ENCODE data around the gene TMX4.
A peak's percentile ranks its signal among the peaks of the same experiment; 100 is the strongest.
"Not testable (repeated sequence)": the region's sequence is repeated elsewhere in the genome, so short reads cannot be mapped to it uniquely, and the experiment has no call there.

The TMX4 gene

DNA sequence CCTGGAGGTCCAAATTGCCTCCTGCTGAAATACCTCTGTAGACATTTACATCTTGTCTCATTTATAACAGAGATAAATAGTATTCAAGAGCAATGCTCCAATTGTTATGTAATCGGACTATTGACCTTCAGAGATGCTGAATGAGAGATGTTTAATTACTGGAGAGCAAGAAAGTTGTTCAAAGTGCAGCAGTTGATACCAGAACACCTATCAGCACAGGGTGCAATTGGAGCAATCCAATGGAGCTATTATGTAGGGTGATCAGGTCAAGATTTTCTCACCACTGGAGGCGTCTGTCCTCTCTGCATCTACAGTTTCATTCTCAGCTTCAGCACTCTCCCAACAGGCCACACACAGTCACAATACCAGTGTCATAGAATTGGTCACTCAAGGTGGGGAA is 19.5 kb upstream of the TMX4 start:
- no peaks in the 10 kb centered on the region for H3K9me3 ChIP-seq
- H3K36me3 ChIP-seq (replicated peaks): no peaks in the 10 kb centered on the region
- in situ Hi-C loops (cut with MboI; ENCODE audit: low sequenced_read_pairs): loop anchor here (25.0 kb wide), 1 partner anchor 348 kb away; no protein-coding TSS in a partner anchor
- no peak overlapping the region for H3K4me3 ChIP-seq
- DNase-seq (ENCODE audit: low spot score in 2 of 2): no peak
- H3K4me1 ChIP-seq: peaks cover 12% of the 10 kb centered on the region
- H3K27me3 ChIP-seq (ENCODE audit: low read depth): peaks cover 2% of the 10 kb centered on the region; the same call in 1 of the 2 replicates

DNA sequence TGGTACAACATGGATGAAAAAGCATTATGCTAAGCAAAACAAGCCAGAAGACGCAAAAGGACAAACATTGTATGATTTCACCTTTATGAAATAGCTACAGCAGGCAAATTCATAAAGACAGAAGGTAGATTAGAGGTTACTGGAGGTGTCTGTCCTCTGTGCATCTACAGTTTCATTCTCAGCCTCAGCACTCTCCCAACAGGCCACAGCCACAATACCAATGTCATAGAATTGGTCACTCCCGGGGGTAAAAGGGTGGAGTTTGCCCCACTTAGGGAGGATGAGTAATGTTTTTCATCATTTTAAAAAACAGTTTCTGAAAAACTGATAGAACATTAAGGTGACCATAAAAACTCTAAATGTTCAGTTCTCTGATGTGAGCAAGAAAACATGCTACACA is 17.2 kb upstream of the TMX4 start:
- peaks cover 18% of the 10 kb centered on the region for H3K4me1 ChIP-seq
- in situ Hi-C loops (cut with MboI; ENCODE audit: low sequenced_read_pairs): loop anchor here (25.0 kb wide), 1 partner anchor 351 kb away; no protein-coding TSS in a partner anchor
- no peaks in the 10 kb centered on the region for H3K36me3 ChIP-seq (replicated peaks)
- H3K27me3 ChIP-seq (ENCODE audit: low read depth): no peaks in the 10 kb centered on the region
- no peaks in the 10 kb centered on the region for H3K9me3 ChIP-seq
- no peak overlapping the region for H3K4me3 ChIP-seq
- DNase-seq (ENCODE audit: low spot score in 2 of 2): no peak

DNA sequence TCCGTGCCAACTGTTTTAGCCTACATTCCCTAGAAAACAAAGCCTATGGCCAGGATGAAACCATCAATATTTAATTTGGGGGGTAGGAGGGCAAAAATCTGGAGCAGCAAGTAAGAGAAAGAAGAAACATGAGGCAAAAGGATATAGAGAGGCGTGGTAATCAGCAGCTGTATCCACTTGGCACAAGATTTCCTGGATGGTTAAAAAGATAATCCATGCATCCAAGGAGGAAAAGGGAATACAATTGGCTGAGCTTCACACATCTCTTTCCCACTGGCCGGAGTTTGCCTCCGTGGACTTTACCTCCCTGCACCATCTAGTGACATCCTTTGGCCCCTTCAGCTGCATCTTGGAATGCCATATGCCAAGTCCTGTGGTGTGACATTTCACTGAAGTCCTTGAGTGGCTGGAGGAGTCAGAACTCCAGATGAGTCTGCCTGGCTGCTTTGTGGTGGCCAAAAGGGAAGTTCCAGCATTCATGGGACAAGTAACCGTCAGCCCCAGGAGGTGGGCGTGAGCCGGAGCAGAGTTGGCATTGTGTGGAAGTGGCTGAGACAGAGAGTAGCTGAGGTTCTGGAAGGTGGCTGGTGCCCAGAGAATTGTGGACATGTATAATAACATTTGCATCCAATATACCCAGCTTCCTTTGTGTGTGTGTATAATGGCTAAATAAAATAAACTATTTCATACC is 13.7 kb upstream of the TMX4 start:
- Histone ChIP-seq H3K9me3 (no peaks in the 10 kb centered on the region), H3K4me1 (peaks cover 10% of the 10 kb centered on the region), H3K27me3 (ENCODE audit: low read depth) (no peaks in the 10 kb centered on the region), H3K36me3 (replicated peaks) (no peaks in the 10 kb centered on the region), H3K4me3 (no peak overlapping the region)
- in situ Hi-C loops (cut with MboI; ENCODE audit: low sequenced_read_pairs): loop anchor here (25.0 kb wide), 1 partner anchor 354 kb away; no protein-coding TSS in a partner anchor
- no peak for DNase-seq (ENCODE audit: low spot score in 2 of 2)

DNA sequence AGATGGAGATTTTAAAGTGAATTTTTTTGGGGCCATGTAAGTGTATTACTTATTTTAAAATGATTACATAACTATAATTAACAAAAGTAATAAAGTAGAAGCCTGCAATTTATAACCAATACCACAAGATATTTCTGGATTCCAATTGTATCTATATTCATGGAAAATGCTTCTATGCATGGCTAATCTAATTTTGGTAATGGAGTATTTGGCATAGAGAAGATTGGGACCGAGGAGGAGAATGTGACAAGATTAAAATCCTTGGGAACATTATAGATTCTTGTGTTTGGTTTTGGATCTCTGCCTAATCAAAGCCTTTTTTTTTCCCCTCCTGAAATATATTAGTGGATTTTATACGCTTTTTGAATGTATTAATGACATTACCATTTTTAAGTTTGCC is 12.9 kb upstream of the TMX4 start:
- in situ Hi-C loops (cut with MboI; ENCODE audit: low sequenced_read_pairs): loop anchor here (25.0 kb wide), 1 partner anchor 355 kb away; no protein-coding TSS in a partner anchor
- peaks cover 6% of the 10 kb centered on the region for H3K4me1 ChIP-seq
- no peak for DNase-seq (ENCODE audit: low spot score in 2 of 2)

DNA sequence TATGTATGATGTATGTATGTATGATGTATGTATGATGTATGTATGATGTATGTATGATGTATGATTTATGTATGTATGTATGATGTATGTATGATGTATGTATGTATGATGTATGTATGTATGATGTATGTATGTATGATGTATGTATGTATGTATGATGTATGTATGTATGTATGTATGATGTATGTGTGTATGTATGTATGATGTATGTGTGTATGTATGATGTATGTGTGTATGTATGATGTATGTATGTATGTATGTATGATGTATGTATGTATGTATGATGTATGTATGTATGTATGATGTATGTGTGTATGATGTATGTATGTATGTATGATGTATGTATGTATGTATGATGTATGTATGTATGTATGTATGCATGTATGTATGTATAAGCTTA is 12.0 kb upstream of the TMX4 start:
- H3K27me3 ChIP-seq (ENCODE audit: low read depth): not testable (repeated sequence)
- in situ Hi-C loops (cut with MboI; ENCODE audit: low sequenced_read_pairs): loop anchor here (25.0 kb wide), 1 partner anchor 356 kb away; no protein-coding TSS in a partner anchor

More for the DNA sequence above, 12.9 kb upstream of the TMX4 start:
- H3K36me3 ChIP-seq (replicated peaks): no peaks in the 10 kb centered on the region
- H3K9me3 ChIP-seq: no peaks in the 10 kb centered on the region
- no peaks in the 10 kb centered on the region for H3K27me3 ChIP-seq (ENCODE audit: low read depth)
- no peak overlapping the region for H3K4me3 ChIP-seq

DNA sequence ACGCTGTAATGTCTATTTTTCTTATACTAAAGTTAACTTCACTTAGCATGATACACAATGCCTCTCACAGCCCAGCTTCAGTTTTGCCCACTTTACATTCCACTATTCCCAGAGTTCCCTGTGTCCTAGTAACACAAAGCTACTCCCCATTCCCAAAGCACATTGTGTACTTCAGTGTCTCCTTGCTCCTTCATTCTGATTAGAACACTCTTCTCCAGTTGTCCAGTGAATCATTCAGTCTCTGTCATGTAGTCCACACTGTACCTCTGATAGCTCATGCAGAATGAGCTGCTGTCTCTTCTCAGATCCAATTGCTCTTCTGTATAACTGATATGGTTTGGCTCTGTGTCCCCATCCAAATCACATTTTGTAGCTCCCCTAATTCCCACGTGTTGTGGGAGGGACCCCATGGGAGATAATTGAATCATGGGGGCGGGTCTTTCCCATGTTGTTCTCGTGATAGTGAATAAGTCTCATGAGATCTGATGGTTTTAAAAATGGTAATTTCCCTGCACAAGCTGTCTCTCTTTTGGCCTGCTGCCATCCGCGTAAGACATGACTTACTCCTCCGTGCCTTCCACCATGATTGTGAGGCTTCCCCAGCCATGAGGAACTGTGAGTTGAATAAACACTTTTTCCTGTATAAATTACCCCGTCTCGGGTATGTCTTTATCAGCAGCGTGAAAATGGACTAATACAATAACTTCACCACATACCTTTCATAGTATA is 2.1 kb upstream of the TMX4 start:
- Histone ChIP-seq H3K27me3 (ENCODE audit: low read depth) (no peaks in the 10 kb centered on the region), H3K4me3 (no peak overlapping the region), H3K4me1 (peaks cover 15% of the 10 kb centered on the region), H3K9me3 (no peaks in the 10 kb centered on the region), H3K36me3 (replicated peaks) (no peaks in the 10 kb centered on the region)
- in situ Hi-C loops (cut with MboI; ENCODE audit: low sequenced_read_pairs): no loop called here
- DNase-seq (ENCODE audit: low spot score in 2 of 2): no peak

More for the DNA sequence above, 12.0 kb upstream of the TMX4 start:
- H3K9me3 ChIP-seq; H3K4me3 ChIP-seq; H3K36me3 ChIP-seq (replicated peaks); H3K4me1 ChIP-seq; DNase-seq (ENCODE audit: low spot score in 2 of 2): not testable (repeated sequence)

DNA sequence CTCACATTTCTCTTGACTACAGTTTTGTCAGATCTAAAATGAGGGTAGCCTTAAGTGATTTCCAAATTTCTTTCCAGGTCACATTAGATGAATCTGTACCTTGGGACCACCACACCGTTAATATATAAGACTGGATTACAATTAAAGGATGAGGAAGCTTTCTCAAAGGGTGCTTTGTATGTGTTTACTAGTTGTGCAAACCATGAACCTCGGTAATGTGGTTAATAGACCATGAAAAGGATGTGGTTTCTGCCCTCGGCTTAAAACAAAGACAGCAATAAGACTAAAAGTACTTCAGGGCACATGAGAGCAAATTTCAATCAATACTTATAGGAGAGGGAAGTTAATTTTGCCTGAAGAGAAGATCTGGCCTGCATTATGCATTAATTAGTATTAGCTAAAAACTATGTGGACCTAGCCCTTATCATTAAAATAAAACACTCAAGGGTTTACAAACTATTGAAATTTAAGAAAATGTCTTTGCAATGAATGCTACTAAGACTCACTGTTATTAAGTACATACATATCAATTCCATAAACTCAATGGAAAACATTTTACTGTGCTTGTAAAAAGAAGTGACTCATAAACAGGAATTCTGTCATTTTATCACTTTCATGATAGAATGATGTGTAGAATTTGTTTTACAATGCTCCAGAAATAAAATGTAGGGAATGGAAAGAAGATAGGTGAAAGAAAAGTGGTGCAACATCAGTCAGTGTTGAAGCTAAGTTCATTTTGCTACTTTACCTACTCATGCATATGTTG is 936 bp upstream of the TMX4 start:
- in situ Hi-C loops (cut with MboI; ENCODE audit: low sequenced_read_pairs): no loop called here
- peaks cover 15% of the 10 kb centered on the region for H3K4me1 ChIP-seq
- H3K4me3 ChIP-seq: no peak overlapping the region
- no peaks in the 10 kb centered on the region for H3K27me3 ChIP-seq (ENCODE audit: low read depth)
- H3K36me3 ChIP-seq (replicated peaks): no peaks in the 10 kb centered on the region
- no peaks in the 10 kb centered on the region for H3K9me3 ChIP-seq
- DNase-seq (ENCODE audit: low spot score in 2 of 2): no peak

DNA sequence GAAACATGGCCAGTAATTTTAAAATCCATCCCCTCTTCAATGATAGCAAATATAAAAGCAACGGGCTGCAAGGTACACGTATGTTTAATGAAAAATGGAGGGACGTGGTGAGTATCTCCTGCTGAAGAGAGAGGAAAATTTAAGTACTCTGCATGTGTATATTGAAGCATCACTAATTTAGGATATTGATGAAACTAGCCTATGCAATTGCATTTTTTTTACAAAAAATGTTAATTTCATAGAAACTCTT is 362 bp upstream of the TMX4 start:
- no peaks in the 10 kb centered on the region for H3K9me3 ChIP-seq
- H3K4me3 ChIP-seq: peak overlapping the region; percentile 63
- in situ Hi-C loops (cut with MboI; ENCODE audit: low sequenced_read_pairs): no loop called here
- DNase-seq (ENCODE audit: low spot score in 2 of 2): no peak
- no peaks in the 10 kb centered on the region for H3K36me3 ChIP-seq (replicated peaks)
- no peaks in the 10 kb centered on the region for H3K27me3 ChIP-seq (ENCODE audit: low read depth)
- H3K4me1 ChIP-seq: peaks cover 15% of the 10 kb centered on the region

DNA sequence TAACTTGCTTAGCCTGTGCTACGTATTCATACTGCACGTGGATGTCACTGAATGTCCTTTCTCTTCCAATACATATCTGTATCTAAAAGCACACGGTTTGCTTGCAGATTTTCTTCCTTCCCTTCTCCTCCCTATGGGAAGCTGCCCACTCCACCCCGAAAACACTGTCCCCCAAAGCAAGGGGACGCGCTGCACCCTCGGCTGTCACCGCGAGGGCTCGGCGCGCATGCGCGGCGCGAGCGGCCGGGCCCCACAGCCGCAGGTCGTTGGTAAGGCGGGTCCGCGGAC is 659 bp downstream of the TMX4 start:
- Histone ChIP-seq H3K4me1 (peaks cover 15% of the 10 kb centered on the region), H3K9me3 (no peaks in the 10 kb centered on the region), H3K27me3 (ENCODE audit: low read depth) (no peaks in the 10 kb centered on the region), H3K36me3 (replicated peaks) (no peaks in the 10 kb centered on the region), H3K4me3 (peak overlapping the region; percentile 63)
- in situ Hi-C loops (cut with MboI; ENCODE audit: low sequenced_read_pairs): no loop called here
- DNase-seq (ENCODE audit: low spot score in 2 of 2): peak; percentile 57 to 73

DNA sequence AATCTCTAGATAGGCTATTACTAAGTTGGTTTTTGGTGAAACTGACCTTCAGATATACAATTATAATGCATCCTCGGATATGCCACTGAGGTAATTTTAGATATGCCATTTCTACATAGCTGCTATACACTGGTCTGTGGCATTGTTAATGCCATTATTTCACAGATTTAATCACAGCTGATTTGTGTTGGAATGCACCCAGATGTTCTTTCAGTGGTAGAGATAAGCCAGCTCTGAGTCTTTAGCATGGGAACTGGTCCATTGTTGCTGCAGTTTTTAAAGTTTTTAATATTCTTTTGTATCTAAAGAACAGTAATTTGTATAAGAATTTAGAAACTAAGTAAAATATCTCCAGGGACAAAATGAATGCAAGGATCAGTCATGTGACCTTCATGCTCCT is 6.8 kb downstream of the TMX4 start:
- in situ Hi-C loops (cut with MboI; ENCODE audit: low sequenced_read_pairs): no loop called here
- DNase-seq (ENCODE audit: low spot score in 2 of 2): peak; percentile 46 to 87

DNA sequence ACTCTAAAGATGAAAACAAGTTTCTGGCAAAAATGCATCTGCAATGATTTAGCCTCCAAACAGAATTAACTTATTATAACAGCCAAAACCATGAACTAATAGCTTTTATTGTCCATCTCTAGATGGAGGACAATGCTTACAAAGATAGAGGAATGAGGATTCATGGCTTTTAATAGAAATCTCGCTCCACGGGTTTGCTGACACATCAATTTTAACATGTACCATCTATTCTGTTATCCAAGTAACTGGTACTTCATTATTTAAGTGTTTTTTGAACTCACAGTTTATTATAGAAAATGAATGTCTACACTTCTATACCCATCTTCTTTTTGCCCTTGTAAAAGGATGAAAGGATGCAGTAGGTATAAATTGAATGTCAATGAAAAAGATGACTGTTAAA is 10.8 kb downstream of the TMX4 start:
- Histone ChIP-seq H3K27me3 (ENCODE audit: low read depth) (no peaks in the 10 kb centered on the region), H3K4me3 (no peak overlapping the region), H3K4me1 (peaks cover 27% of the 10 kb centered on the region), H3K36me3 (replicated peaks) (no peaks in the 10 kb centered on the region), H3K9me3 (no peaks in the 10 kb centered on the region)
- in situ Hi-C loops (cut with MboI; ENCODE audit: low sequenced_read_pairs): no loop called here
- DNase-seq (ENCODE audit: low spot score in 2 of 2): no peak

More for the DNA sequence above, 6.8 kb downstream of the TMX4 start:
- no peaks in the 10 kb centered on the region for H3K9me3 ChIP-seq
- peaks cover 34% of the 10 kb centered on the region for H3K4me1 ChIP-seq
- H3K4me3 ChIP-seq: no peak overlapping the region
- H3K27me3 ChIP-seq (ENCODE audit: low read depth): no peaks in the 10 kb centered on the region
- H3K36me3 ChIP-seq (replicated peaks): no peaks in the 10 kb centered on the region

DNA sequence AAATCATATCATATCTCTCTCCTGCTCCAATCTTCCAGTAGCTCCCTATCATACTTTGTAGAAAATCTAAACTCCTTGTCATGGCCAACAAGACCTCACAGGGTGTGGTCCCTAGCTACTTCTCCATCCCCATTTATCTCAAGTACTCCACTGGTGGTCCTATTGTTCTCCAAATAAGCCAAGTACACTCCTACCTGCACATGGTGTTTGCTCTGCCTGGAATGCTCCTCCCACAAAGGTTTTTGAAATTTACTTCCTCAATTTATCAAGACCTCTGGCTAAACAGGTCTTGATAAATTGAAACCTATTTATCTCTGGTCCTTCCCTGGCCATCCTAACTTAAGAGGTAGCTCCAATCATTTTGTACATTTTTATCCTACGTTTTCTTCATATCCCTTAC is 12.1 kb downstream of the TMX4 start:
- H3K4me3 ChIP-seq: no peak overlapping the region
- no peak for DNase-seq (ENCODE audit: low spot score in 2 of 2)
- no peaks in the 10 kb centered on the region for H3K9me3 ChIP-seq
- no peaks in the 10 kb centered on the region for H3K27me3 ChIP-seq (ENCODE audit: low read depth)
- H3K36me3 ChIP-seq (replicated peaks): no peaks in the 10 kb centered on the region
- H3K4me1 ChIP-seq: peaks cover 14% of the 10 kb centered on the region
- in situ Hi-C loops (cut with MboI; ENCODE audit: low sequenced_read_pairs): no loop called here

DNA sequence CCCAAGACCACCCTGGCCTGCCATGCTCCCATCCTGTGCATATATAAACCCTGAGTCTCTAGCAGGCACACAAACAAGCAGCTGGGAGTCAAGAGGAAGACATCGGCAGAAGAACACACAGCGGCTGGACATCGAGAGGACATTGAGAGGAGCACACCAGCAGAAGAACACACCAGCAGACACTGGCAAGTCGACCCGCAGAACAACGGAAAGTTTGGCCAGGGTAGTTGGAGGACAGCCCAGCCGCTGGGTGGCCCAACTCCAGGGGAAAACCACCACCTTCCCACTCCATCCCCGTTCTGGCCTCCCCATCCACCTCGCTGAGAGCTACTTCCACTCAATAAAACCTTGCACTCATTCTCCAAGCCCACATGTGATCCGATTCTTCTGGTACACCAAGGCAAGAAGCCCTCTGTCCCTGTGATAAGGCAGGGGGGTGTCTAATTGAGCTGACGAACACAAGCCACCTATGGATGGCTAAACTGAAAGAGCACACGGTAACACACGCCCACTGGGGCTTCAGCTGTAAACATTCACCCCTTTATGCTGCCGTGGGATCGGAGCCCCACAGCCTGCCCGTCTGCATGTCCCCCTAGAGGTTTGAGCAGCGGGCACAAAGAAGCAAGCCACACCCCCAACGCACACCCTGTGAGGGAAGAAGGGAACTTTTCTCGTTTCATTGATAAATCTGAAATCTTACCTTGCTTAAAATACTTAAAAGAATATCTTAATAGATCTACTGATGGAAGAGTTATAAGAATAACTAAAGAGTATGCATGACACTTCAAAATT is 13.8 kb downstream of the TMX4 start:
- no peaks in the 10 kb centered on the region for H3K4me1 ChIP-seq
- no peaks in the 10 kb centered on the region for H3K36me3 ChIP-seq (replicated peaks)
- in situ Hi-C loops (cut with MboI; ENCODE audit: low sequenced_read_pairs): no loop called here
- H3K9me3 ChIP-seq: no peaks in the 10 kb centered on the region
- DNase-seq (ENCODE audit: low spot score in 2 of 2): no peak
- H3K4me3 ChIP-seq: no peak overlapping the region
- no peaks in the 10 kb centered on the region for H3K27me3 ChIP-seq (ENCODE audit: low read depth)

Measured in HAP-1 (cell line).